Transverse colon (tissue), 4 donors: Measurements from ENCODE around the gene TRIB2. TPM values are rescaled to one million over a fixed set of nuclear protein-coding genes. Genes with fewer than 3 reads are reported as not detected.

Experiments
- DNase-seq: peaks from one replicate; pipeline ENCODE4 v3.0.0-alpha.2; 2019
- H3K27ac ChIP-seq, 4 donors: fragments of 200-600 bp; sonication (generic); 2 replicates each; pipeline ENCODE4 v1.5.1; 2016 to 2018; ENCODE audit warnings: inconsistent platforms in 4 of 4
- H3K27me3 ChIP-seq: fragments of 200-600 bp; sonication (generic); 2 replicates; pipeline ENCODE4 v1.5.1; 2017; ENCODE audit warnings: inconsistent platforms
- H3K36me3 ChIP-seq, 4 donors: fragments of 200-600 bp; sonication (generic); 2 replicates each; pipeline ENCODE4 v1.5.1; 2017 to 2019; ENCODE audit warnings: inconsistent platforms in 4 of 4
- H3K4me1 ChIP-seq, 4 donors: fragments of 200-600 bp; sonication (generic); 2 replicates each; pipeline ENCODE4 v1.5.1; 2017 to 2020; ENCODE audit warnings: inconsistent platforms in 4 of 4
- H3K4me3 ChIP-seq, 4 donors: fragments of 200-600 bp; sonication (generic); 1 replicate in 1 of 4; 2 replicates in 3 of 4; pipeline versions ENCODE4 v1.5.1 to v1.6.1; 2017 to 2019; ENCODE audit warnings: inconsistent platforms in 4 of 4
- H3K9me3 ChIP-seq, 2 donors: fragments of 200-600 bp; sonication (generic); 2 replicates each; pipeline ENCODE4 v1.5.1; 2017 to 2019; ENCODE audit warnings: inconsistent platforms in 2 of 2
- EP300 ChIP-seq: sonication (generic); formaldehyde crosslinking; IDR thresholded peaks from one replicate; pipeline ENCODE4 v1.6.1; 2017; ENCODE audit warnings: antibody characterized with exemption, low read depth
- POLR2A ChIP-seq: fragments of 450-650 bp; IDR thresholded peaks from one replicate; pipeline ENCODE4 v1.6.1; 2016; ENCODE audit warnings: antibody characterized with exemption, mild to moderate bottlenecking, moderate library complexity
- POLR2AphosphoS5 ChIP-seq, 3 donors: sonication (generic); formaldehyde crosslinking; IDR thresholded peaks; one replicate each; pipeline ENCODE4 v1.6.1; 2016; ENCODE audit warnings: antibody characterized with exemption in 3 of 3
- WGBS, 2 donors: methylation state at CpG; one replicate each; pipeline ENCODE4 v1.1.5; 2018; ENCODE audit warnings: low coverage in 1 of 2; 5-methylcytosine and 5-hydroxymethylcytosine counted together
- in situ Hi-C, 4 donors: fragments of 200-750 bp; cut with MboI; loops; one replicate each; pipeline versions ENCODE4 v1.15.0 to v1.15.1; 2017; ENCODE audit warnings: low sequenced_read_pairs in 3 of 4, low pct_ligation_motif_present in 1 of 4, low pct_unique_long_range_greater_than_20kb in 1 of 4
- intact Hi-C: fragments of 100-400 bp; cut with DNase I; formaldehyde crosslinking; loops from one replicate; pipeline ENCODE4 v1.15.1; 2023; ENCODE audit warnings: low total_unique reads
- total RNA-seq, 4 donors: library from RNA; depleted of rRNA; stranded (reverse); fragments of >200 nt; gene quantifications; one replicate each; pipeline ENCODE4 v1.1.0, GENCODE V29; 2016
- TF ChIP-seq, protein P1 (sequence below), 5 experiments: fragments of 200-600 bp in 3 of 5; fragments of 450-650 bp in 2 of 5; sonication (generic) in 3 of 5; IDR thresholded peaks; 1 replicate in 2 of 5; 2 replicates in 3 of 5; pipeline ENCODE4 v1.5.1; 2016 to 2017; ENCODE audit warnings: antibody characterized with exemption in 5 of 5, inconsistent platforms in 3 of 5, mild to moderate bottlenecking in 2 of 5, moderate library complexity in 1 of 5

Gene TRIB2
- total RNA-seq, 4 donors from 2014 or later: 14.2 to 109 (median 36.1) TPM

DNA sequence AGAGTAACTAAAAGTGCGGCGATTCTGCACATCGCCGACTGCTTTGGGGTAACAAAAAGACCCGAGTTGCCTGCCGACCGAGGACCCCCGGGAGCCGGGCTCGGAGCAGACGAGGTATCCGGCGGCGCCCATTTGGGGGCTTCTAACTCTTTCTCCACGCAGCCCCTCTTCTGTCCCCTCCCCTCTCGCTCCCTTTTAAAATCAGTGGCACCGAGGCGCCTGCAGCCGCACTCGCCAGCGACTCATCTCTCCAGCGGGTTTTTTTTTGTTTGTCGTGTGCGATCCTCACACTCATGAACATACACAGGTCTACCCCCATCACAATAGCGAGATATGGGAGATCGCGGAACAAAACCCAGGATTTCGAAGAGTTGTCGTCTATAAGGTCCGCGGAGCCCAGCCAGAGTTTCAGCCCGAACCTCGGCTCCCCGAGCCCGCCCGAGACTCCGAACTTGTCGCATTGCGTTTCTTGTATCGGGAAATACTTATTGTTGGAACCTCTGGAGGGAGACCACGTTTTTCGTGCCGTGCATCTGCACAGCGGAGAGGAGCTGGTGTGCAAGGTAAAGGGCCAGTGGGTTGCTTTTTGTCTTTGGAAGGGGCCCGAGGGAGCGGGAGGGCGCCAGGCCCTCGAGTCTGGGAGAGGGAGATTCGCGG is 1.4 kb downstream of the TRIB2 start:
- H3K4me1 ChIP-seq: peaks cover 3 to 40% (median 19%) of the 10 kb centered on the region in 4 donors
- peak overlapping the region; percentile 43 to 76 (median 64) for H3K4me3 ChIP-seq
- intact Hi-C loops: loop anchor here (2.0 to 10.0 kb wide), 2 partner anchors 213 to 263 kb away; no protein-coding TSS in a partner anchor
- 1 to 4% methylated on average over 15 to 50 of the region's 50 CpGs for WGBS, 2 donors
- no peak for TF ChIP-seq POLR2AphosphoS5 (IDR thresholded peaks at IDR 0.05)
- TF ChIP-seq POLR2A: no peak
- TF ChIP-seq, protein P1, sequence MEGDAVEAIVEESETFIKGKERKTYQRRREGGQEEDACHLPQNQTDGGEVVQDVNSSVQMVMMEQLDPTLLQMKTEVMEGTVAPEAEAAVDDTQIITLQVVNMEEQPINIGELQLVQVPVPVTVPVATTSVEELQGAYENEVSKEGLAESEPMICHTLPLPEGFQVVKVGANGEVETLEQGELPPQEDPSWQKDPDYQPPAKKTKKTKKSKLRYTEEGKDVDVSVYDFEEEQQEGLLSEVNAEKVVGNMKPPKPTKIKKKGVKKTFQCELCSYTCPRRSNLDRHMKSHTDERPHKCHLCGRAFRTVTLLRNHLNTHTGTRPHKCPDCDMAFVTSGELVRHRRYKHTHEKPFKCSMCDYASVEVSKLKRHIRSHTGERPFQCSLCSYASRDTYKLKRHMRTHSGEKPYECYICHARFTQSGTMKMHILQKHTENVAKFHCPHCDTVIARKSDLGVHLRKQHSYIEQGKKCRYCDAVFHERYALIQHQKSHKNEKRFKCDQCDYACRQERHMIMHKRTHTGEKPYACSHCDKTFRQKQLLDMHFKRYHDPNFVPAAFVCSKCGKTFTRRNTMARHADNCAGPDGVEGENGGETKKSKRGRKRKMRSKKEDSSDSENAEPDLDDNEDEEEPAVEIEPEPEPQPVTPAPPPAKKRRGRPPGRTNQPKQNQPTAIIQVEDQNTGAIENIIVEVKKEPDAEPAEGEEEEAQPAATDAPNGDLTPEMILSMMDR (IDR thresholded peaks at IDR 0.05): no peak
- no peak for TF ChIP-seq EP300
- no peaks in the 10 kb centered on the region for H3K36me3 ChIP-seq
- peak overlapping the region; percentile 88 to 93 (median 90) for H3K27ac ChIP-seq
- H3K9me3 ChIP-seq: no peaks in the 10 kb centered on the region
- peaks cover 39% of the 10 kb centered on the region for H3K27me3 ChIP-seq
- in situ Hi-C loops: loop anchor here in 3 of 4 donors (10.0 to 25.0 kb wide), 5 partner anchors 207 to 881 kb away; no protein-coding TSS in a partner anchor
- no peak for DNase-seq

DNA sequence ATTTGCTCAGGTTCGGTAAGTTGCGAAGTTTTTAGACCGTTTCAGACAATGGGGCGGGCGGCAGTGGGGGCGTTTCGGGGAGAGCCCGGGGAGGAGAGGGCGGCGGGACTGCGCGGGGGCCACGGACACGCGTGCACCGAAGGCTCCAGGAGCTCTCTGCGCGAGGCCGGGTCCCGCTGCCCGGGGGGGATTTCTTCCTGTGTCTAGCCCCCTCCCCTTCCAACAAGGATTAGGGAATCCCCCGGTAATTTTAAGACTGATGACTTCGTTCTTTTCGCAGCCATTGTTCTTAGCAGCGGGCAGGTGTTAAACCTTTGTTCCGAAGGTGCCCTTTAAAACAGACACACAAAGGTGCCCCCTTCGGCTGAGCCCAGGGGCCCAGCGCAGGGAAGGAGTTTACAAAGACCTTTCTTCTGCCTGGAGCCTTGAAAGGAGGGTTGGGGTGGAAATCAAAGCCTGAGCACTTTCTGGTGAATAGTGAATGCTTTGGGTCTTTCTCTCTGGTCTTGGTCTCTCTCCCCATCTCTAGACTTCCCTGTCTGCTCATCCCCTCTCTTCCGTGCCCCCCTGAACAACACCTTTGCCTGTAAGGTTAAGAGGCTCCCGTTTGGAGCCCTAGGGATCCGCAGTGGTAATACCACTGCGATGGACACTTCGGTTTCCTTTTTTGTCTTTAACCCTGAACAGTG is 2.1 kb downstream of the TRIB2 start:
- Histone ChIP-seq H3K27me3 (peaks cover 39% of the 10 kb centered on the region), H3K36me3 (no peaks in the 10 kb centered on the region), H3K9me3 (no peaks in the 10 kb centered on the region), H3K27ac (peak overlapping the region; percentile 88 to 93 (median 90)), H3K4me1 (peaks cover 3 to 40% (median 19%) of the 10 kb centered on the region in 4 donors), H3K4me3 (peak overlapping the region; percentile 43 to 76 (median 64))
- in situ Hi-C loops (loop anchor here in 3 of 4 donors (10.0 to 25.0 kb wide), 5 partner anchors 206 to 882 kb away; no protein-coding TSS in a partner anchor), intact Hi-C loops (loop anchor here (2.0 to 10.0 kb wide), 2 partner anchors 212 to 264 kb away; no protein-coding TSS in a partner anchor)
- TF ChIP-seq, protein P1 (IDR thresholded peaks at IDR 0.05): peak in 2 of 5 experiments; percentile 6 to 18
- TF ChIP-seq EP300 (no peak), POLR2A (no peak), POLR2AphosphoS5 (IDR thresholded peaks at IDR 0.05) (no peak)
- DNase-seq: no peak
- 12 to 67% methylated on average over 1 to 33 of the region's 33 CpGs for WGBS, 2 donors

DNA sequence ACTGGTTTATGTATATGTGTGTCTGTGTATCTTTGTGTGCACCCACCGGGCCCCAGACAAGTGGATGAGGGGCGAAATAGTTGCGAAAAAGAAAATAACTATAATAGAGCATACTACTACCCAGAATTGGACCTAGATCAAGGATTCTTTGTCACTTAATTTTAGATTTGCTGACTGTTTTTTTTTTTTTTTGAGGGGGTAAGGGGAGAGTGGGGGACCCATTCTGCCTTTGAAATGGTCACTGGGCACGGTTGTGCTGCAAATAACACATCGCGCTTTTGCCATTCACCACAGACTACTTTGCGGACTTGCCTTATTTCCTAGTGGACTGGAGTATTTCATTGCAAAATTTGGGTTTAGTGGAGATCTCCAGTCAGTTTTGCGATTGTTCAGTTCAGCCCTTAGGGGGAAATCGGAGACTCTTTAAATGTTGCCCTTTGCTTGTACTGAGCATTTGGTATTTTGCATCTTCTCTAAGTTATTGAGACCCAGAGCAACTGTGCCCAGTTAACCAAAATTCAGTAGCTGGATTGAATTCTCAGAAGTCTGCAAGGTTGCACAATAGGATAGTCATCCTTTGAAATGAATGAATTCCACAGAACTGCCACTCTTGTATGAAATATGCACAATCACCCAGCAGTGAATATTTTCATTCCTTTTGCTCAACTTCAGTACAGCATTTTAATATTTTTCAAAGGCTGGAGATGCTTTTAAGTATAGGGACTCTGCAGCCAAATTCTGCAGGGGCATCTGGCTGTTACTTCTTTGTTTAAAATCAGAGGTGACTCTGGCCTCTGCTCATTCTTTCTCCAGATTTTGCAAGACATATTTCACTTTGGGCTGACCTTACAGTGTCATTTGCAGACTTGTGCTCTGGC is 2.9 kb downstream of the TRIB2 start:
- DNase-seq: no peak
- H3K4me1 ChIP-seq: peaks cover 3 to 40% (median 19%) of the 10 kb centered on the region in 4 donors
- intact Hi-C loops: loop anchor here (2.0 to 10.0 kb wide), 3 partner anchors 105 to 265 kb away; no protein-coding TSS in a partner anchor
- H3K4me3 ChIP-seq: peak overlapping the region; percentile 43 to 76 (median 64)
- no peaks in the 10 kb centered on the region for H3K36me3 ChIP-seq
- in situ Hi-C loops: loop anchor here in 3 of 4 donors (10.0 to 25.0 kb wide), 5 partner anchors 205 to 882 kb away; no protein-coding TSS in a partner anchor
- H3K27me3 ChIP-seq: peaks cover 39% of the 10 kb centered on the region
- peak overlapping the region; percentile 88 to 93 (median 90) for H3K27ac ChIP-seq
- H3K9me3 ChIP-seq: no peaks in the 10 kb centered on the region
- WGBS, 2 donors: 49 to 61% methylated on average over 9 of the region's 9 CpGs
- TF ChIP-seq POLR2AphosphoS5 (IDR thresholded peaks at IDR 0.05): peak in 2 of 3 donors; percentile 27 to 28
- TF ChIP-seq POLR2A: no peak

DNA sequence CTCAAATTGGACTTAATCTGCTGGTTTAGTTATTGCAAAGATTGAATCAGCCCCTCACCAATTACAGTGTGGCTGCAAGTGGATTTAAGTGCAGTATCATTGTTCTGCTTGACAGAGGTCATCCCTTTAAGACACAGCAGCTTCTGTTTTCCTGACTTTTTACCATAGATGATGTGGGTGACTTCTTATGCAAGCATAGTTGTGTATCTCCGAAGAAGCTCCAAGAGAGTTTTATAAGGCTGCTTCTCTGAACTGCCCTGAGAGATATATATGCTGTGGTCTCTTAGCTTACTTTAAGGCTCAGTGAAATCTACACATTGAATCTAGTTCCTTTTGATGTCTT is 3.5 kb downstream of the TRIB2 start:
- DNase-seq: no peak
- H3K9me3 ChIP-seq: no peaks in the 10 kb centered on the region
- H3K27ac ChIP-seq: peak overlapping the region; percentile 88 to 93 (median 90)
- peaks cover 3 to 36% (median 18%) of the 10 kb centered on the region in 4 donors for H3K4me1 ChIP-seq
- peak overlapping the region in 3 of 4 donors; percentile 61 to 76 (median 67) for H3K4me3 ChIP-seq
- in situ Hi-C loops: loop anchor here in 3 of 4 donors (25.0 kb wide), 3 partner anchors 558 to 883 kb away; no protein-coding TSS in a partner anchor
- intact Hi-C loops: loop anchor here (10.0 kb wide), 1 partner anchor 105 kb away; no protein-coding TSS in a partner anchor
- H3K27me3 ChIP-seq: peaks cover 39% of the 10 kb centered on the region
- WGBS, 2 donors: 64% methylated on average over 1 of the region's 1 CpG; no CpG with 5 or more reads in 1 of the 2 donors
- TF ChIP-seq EP300 (no peak), POLR2A (no peak)
- TF ChIP-seq, protein P1 (IDR thresholded peaks at IDR 0.05): no peak
- no peaks in the 10 kb centered on the region for H3K36me3 ChIP-seq
